HG02642 (cell line): ENCODE measurements around the gene MCC.
A peak's percentile ranks its signal among the peaks of the same experiment; 100 is the strongest.
"Not testable (repeated sequence)": the region's sequence is repeated elsewhere in the genome, so short reads cannot be mapped to it uniquely, and the experiment has no call there.

Source experiments
- ATAC-seq: cut with Tn5 transposase; IDR thresholded peaks from one replicate; pipeline ENCODE4 v1.9.1; 2021; ENCODE audit warnings: mild to moderate bottlenecking; ENCODE audit not compliant: unreplicated experiment, poor library complexity

The MCC gene

GRCh38 chr5:113493446-113493845, 5.2 kb upstream of the MCC start:
- no peak for ATAC-seq

- ATAC-seq: no peak
Measured at GRCh38 chr5:113491022-113491421, 2.8 kb upstream of the MCC start.

GRCh38 chr5:113490317-113490716, 2.1 kb upstream of the MCC start:
- ATAC-seq: no peak

- peak; percentile 66 for ATAC-seq
Measured at GRCh38 chr5:113489299-113489698, 1.0 kb upstream of the MCC start.

GRCh38 chr5:113488645-113489184, 462 bp upstream of the MCC start:
- no peak for ATAC-seq

GRCh38 chr5:113487416-113487780, 855 bp downstream of the MCC start:
- no peak for ATAC-seq

GRCh38 chr5:113480243-113480642, 8.0 kb downstream of the MCC start:
- no peak for ATAC-seq

- ATAC-seq: no peak
Measured at GRCh38 chr5:113478691-113479090, 9.6 kb downstream of the MCC start.

- ATAC-seq: no peak
Measured at GRCh38 chr5:113474100-113474728, 14.0 kb downstream of the MCC start.

GRCh38 chr5:113463032-113463431, 25.2 kb downstream of the MCC start:
- no peak for ATAC-seq

- not testable (repeated sequence) for ATAC-seq
Measured at GRCh38 chr5:113457106-113457505, 31.1 kb downstream of the MCC start.

GRCh38 chr5:113452941-113453340, 35.3 kb downstream of the MCC start:
- no peak for ATAC-seq

GRCh38 chr5:113451797-113452196, 36.5 kb downstream of the MCC start:
- ATAC-seq: no peak

- no peak for ATAC-seq
Measured at GRCh38 chr5:113450929-113451328, 37.3 kb downstream of the MCC start.

- ATAC-seq: no peak
Measured at GRCh38 chr5:113450462-113450861, 37.8 kb downstream of the MCC start.

GRCh38 chr5:113448252-113448651, 40.0 kb downstream of the MCC start:
- ATAC-seq: no peak

- ATAC-seq: no peak
Measured at GRCh38 chr5:113447498-113448050, 40.7 kb downstream of the MCC start.

- no peak for ATAC-seq
Measured at GRCh38 chr5:113446358-113446927, 41.8 kb downstream of the MCC start.

GRCh38 chr5:113437111-113437510, 51.1 kb downstream of the MCC start:
- ATAC-seq: no peak

- no peak for ATAC-seq
Measured at GRCh38 chr5:113435575-113435974, 52.7 kb downstream of the MCC start.

GRCh38 chr5:113434889-113435288, 53.4 kb downstream of the MCC start, which contains the start of gene TSSK1B:
TSS of gene TSSK1B (minus strand) at chr5:113434989. CDS start at chr5:113434839, 150 bp downstream.
- no peak for ATAC-seq
